Mesenchymal stem cell (in vitro differentiated cells and primary cell): ENCODE results near the gene SYNGR4.

Experiments used
- DNase-seq: peaks from one replicate; pipeline ENCODE4 v3.0.0-alpha.2; 2013
- H2AFZ ChIP-seq: one replicate; pipeline ENCODE4 v1.6.1; 2013; ENCODE audit warnings: low read depth, mild to moderate bottlenecking, control low read depth, inconsistent platforms, low read length, moderate library complexity
- H2AK5ac ChIP-seq: 2 replicates; pipeline ENCODE4 v1.6.1; 2013; ENCODE audit warnings: low read length, moderate library complexity, mild to moderate bottlenecking, inconsistent platforms; ENCODE audit not compliant: severe bottlenecking
- H2BK120ac ChIP-seq: one replicate; pipeline ENCODE4 v1.6.1; 2013; ENCODE audit warnings: low read depth, mild to moderate bottlenecking, inconsistent platforms, low read length, moderate library complexity
- H2BK12ac ChIP-seq, 2 experiments: one replicate each; pipeline ENCODE4 v1.6.1; 2013; ENCODE audit warnings: inconsistent platforms in 2 of 2, low read length in 2 of 2, mild to moderate bottlenecking in 2 of 2, moderate library complexity in 2 of 2, control low read depth in 1 of 2
- H2BK15ac ChIP-seq: one replicate; pipeline ENCODE4 v1.6.1; 2013; ENCODE audit warnings: mild to moderate bottlenecking, low read depth, inconsistent platforms; ENCODE audit not compliant: poor library complexity, severe bottlenecking
- H2BK5ac ChIP-seq: 2 replicates; pipeline ENCODE4 v1.6.1; 2013; ENCODE audit warnings: low read depth, mild to moderate bottlenecking, low read length, control low read depth, inconsistent platforms; ENCODE audit not compliant: poor library complexity, severe bottlenecking
- H3K14ac ChIP-seq, 2 experiments: one replicate each; pipeline ENCODE4 v1.6.1; 2013; ENCODE audit warnings: inconsistent platforms in 2 of 2, low read length in 2 of 2, control low read depth in 1 of 2, mild to moderate bottlenecking in 1 of 2, moderate library complexity in 1 of 2
- H3K18ac ChIP-seq, 2 experiments: one replicate each; pipeline ENCODE4 v1.6.1; 2013; ENCODE audit warnings: inconsistent platforms in 2 of 2, low read length in 2 of 2, control low read depth in 1 of 2, low read depth in 1 of 2, mild to moderate bottlenecking in 1 of 2
- H3K23ac ChIP-seq, 2 experiments: one replicate each; pipeline ENCODE4 v1.6.1; 2013; ENCODE audit warnings: inconsistent platforms in 2 of 2, low read length in 2 of 2, mild to moderate bottlenecking in 2 of 2, moderate library complexity in 2 of 2, control low read depth in 1 of 2
- H3K27ac ChIP-seq: 2 replicates; pipeline ENCODE4 v1.5.1; 2013; ENCODE audit warnings: mild to moderate bottlenecking, moderate library complexity, low read length, control low read depth, inconsistent platforms; ENCODE audit not compliant: poor library complexity, severe bottlenecking
- H3K27me3 ChIP-seq, 2 experiments: 2 replicates each; pipeline versions ENCODE4 v1.6.1 to v1.7.0; 2013; ENCODE audit warnings: low read length in 2 of 2, mild to moderate bottlenecking in 2 of 2, moderate library complexity in 2 of 2, control low read depth in 1 of 2, inconsistent platforms in 1 of 2; ENCODE audit not compliant: control insufficient read depth in 1 of 2, insufficient read depth in 1 of 2
- H3K36me3 ChIP-seq, 2 experiments: 2 replicates each; pipeline versions ENCODE4 v1.6.1 to v1.7.0; 2013; ENCODE audit warnings: low read length in 2 of 2, control low read depth in 1 of 2, inconsistent platforms in 1 of 2, low read depth in 1 of 2, mild to moderate bottlenecking in 1 of 2; ENCODE audit not compliant: insufficient read depth in 2 of 2, control insufficient read depth in 1 of 2
- H3K4ac ChIP-seq, 2 experiments: one replicate each; pipeline ENCODE4 v1.6.1; 2013; ENCODE audit warnings: inconsistent platforms in 2 of 2, low read length in 2 of 2, mild to moderate bottlenecking in 2 of 2, moderate library complexity in 2 of 2, control low read depth in 1 of 2, low read depth in 1 of 2
- H3K4me1 ChIP-seq: 2 replicates; pipeline ENCODE4 v1.6.1; 2013; ENCODE audit warnings: low read depth, low read length, control low read depth; ENCODE audit not compliant: control insufficient read depth, insufficient read depth
- H3K4me2 ChIP-seq: 2 replicates; pipeline ENCODE4 v1.6.1; 2013; ENCODE audit warnings: low read length, mild to moderate bottlenecking, inconsistent platforms; ENCODE audit not compliant: poor library complexity, severe bottlenecking
- H3K4me3 ChIP-seq, 2 experiments: 2 replicates each; pipeline versions ENCODE4 v1.5.1 to v1.7.0; 2013; ENCODE audit warnings: low read length in 2 of 2, mild to moderate bottlenecking in 2 of 2, control low read depth in 1 of 2, low read depth in 1 of 2; ENCODE audit not compliant: insufficient read depth in 1 of 2
- H3K79me1 ChIP-seq: replicated peaks from 2 replicates; pipeline ENCODE4 v1.6.1; 2013; ENCODE audit warnings: mild to moderate bottlenecking, control low read depth, low read length, inconsistent platforms; ENCODE audit not compliant: poor library complexity, severe bottlenecking
- H3K9ac ChIP-seq: 2 replicates; pipeline ENCODE4 v1.7.0; 2013; ENCODE audit warnings: mild to moderate bottlenecking, low read length, moderate library complexity
- H3K9me3 ChIP-seq: 2 replicates; pipeline ENCODE4 v1.7.0; 2013; ENCODE audit warnings: mild to moderate bottlenecking, low read length; ENCODE audit not compliant: control insufficient read depth
- H4K8ac ChIP-seq: one replicate; pipeline ENCODE4 v1.6.1; 2013; ENCODE audit warnings: inconsistent platforms, mild to moderate bottlenecking, low read length, moderate library complexity
- H4K91ac ChIP-seq: one replicate; pipeline ENCODE4 v1.6.1; 2013; ENCODE audit warnings: mild to moderate bottlenecking, low read length, inconsistent platforms
- WGBS: methylation state at CpG from one replicate; pipeline ENCODE4 v1.1.7; 2013; ENCODE audit warnings: mixed read lengths; 5-methylcytosine and 5-hydroxymethylcytosine counted together

The SYNGR4 gene

DNA sequence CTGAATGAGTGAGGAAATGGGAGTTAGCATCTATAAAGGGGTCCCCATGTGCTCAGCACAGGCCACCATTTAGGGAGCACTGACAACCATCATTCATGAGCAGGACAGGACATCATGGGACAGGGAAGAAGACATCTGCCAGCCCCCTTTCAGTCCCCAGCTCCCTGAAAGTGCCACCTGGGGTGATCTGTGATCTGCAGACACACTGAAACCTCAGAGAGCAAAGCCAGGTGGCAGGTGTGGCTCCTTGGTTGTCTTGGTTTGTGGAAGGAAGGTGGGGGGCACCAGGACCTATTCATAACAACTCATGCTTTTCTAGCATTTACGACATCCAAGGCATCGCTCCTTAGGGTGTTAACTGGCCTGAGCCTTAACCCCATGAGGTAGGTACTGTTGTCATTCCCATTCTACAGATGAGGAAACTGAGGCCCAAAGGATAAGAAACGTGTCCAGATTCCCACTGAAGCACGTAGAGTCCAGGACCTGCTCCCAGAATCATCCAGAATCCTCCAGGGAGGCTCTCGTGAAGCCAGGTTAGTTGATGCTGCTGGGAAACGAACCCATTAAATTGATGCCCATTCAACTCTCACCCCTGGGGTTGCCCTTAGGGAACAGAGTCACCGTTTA is 21.4 kb downstream of the SYNGR4 start:
- 95% methylated on average over 7 of the region's 7 CpGs for WGBS
- H3K36me3 ChIP-seq, result peaks cover 75 to 85% of the 10 kb centered on the region in 2 experiments
- no peak for DNase-seq
- H3K23ac ChIP-seq, result no peak overlapping the region
- no peak overlapping the region for H2BK120ac ChIP-seq
- H3K4me3 ChIP-seq, result no peak overlapping the region
- no peak overlapping the region for H2AK5ac ChIP-seq
- no peak overlapping the region for H2BK12ac ChIP-seq
- no peak overlapping the region for H2BK5ac ChIP-seq
- H4K8ac ChIP-seq, result no peak overlapping the region
- H3K14ac ChIP-seq, result no peak overlapping the region
- H2AFZ ChIP-seq, result no peak overlapping the region
- H3K9ac ChIP-seq, result peak overlapping the region; percentile 29
- H3K79me1 ChIP-seq, result peaks cover 35% of the 10 kb centered on the region
- H2BK15ac ChIP-seq, result no peak overlapping the region
- H3K4ac ChIP-seq, result no peak overlapping the region
- no peak overlapping the region for H4K91ac ChIP-seq
- H3K4me1 ChIP-seq, result peaks cover 5% of the 10 kb centered on the region
- H3K27ac ChIP-seq, result no peak overlapping the region
- H3K4me2 ChIP-seq, result no peak overlapping the region
- no peaks in the 10 kb centered on the region for H3K9me3 ChIP-seq
- no peaks in the 10 kb centered on the region for H3K27me3 ChIP-seq
- no peak overlapping the region for H3K18ac ChIP-seq

DNA sequence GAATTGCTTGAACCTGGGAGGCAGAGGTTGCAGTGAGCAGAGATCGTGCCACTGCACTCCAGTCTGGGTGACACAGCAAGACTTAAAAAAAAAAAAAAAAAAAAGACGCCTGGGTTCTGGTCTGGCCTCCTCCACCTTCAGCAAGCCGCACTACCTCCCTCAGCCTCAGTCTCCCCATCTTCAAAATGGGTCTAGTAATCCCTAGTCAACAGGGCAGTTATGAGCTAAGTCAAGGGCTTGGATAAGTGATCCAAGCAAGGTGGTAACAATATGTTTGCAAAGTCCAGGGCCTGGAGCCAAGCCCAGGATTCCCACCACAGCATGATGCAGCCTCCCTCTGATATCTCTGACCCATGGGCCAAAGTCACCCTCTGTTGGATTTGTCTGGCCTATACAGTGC is 22.8 kb downstream of the SYNGR4 start:
- WGBS, result 100% methylated on average over 1 of the region's 3 CpGs
- Histone ChIP-seq H3K14ac (no peak overlapping the region), H2BK5ac (no peak overlapping the region), H3K27me3 (no peaks in the 10 kb centered on the region), H3K4me2 (no peak overlapping the region), H2BK15ac (no peak overlapping the region), H3K18ac (no peak overlapping the region), H2AK5ac (no peak overlapping the region), H3K4me1 (peaks cover 7% of the 10 kb centered on the region), H2AFZ (no peak overlapping the region), H3K4ac (no peak overlapping the region), H2BK120ac (no peak overlapping the region), H3K36me3 (peaks cover 66 to 72% of the 10 kb centered on the region in 2 experiments), H2BK12ac (peak overlapping the region in 1 of 2 experiments; percentile 3), H3K4me3 (no peak overlapping the region), H3K9ac (no peak overlapping the region), H4K8ac (no peak overlapping the region), H3K27ac (no peak overlapping the region), H3K23ac (no peak overlapping the region), H4K91ac (no peak overlapping the region), H3K79me1 (peaks cover 31% of the 10 kb centered on the region), H3K9me3 (no peaks in the 10 kb centered on the region)
- DNase-seq, result no peak

DNA sequence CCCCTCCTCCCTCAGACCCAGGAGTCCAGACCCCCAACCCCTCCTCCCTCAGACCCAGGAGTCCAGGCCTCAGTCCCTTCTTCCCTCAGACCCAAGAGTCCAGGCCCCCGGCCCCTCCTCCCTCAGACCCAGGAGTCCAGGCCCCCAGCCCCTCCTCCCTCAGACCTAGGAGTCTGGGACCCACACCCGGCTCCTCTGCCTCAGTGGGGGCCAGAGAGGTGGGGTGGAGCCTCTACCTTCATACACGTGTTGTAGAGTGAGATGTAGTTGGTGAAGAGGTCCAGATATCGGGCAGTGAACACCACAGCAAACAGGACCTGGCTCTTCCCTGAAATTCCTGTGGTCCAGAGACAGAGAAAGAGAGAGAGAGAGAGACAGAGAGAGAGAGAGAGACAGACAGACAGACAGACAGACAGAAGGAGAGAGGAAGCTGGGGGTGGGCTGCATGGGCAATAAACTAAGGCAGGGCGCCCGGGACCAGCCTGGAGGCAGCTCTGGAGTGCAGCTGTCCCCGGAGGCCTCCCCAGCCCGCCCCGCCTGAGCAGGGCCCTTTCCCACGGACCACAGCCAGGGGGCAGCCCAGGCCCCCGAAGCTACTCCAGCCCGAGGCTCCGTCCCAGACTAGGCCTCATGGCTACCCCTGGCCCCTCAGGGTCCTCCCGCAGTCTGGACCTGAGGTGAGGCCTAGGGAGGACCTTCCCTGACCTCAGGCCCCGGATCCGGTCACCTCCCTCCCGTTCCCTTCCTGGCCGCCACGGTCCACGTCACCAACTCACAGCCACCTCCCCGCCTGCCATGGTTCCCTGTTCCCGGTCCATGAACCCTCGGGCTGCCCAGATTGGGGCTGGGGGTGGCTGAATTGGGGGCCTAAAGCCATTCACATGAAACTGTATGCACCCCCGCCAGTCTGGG is 26.3 kb downstream of the SYNGR4 start:
- Histone ChIP-seq H3K79me1 (peaks cover 14% of the 10 kb centered on the region), H3K14ac (peak overlapping the region; percentile 94 to 99), H3K27me3 (peaks cover 20 to 27% of the 10 kb centered on the region in 2 experiments), H2AFZ (no peak overlapping the region), H3K18ac (peak overlapping the region; percentile 97), H2BK15ac (peak overlapping the region; percentile 17), H2BK12ac (peak overlapping the region in 1 of 2 experiments; percentile 7), H3K4me1 (peaks cover 25% of the 10 kb centered on the region), H3K4ac (peak overlapping the region; percentile 96 to 98), H3K4me3 (peak overlapping the region; percentile 77 to 96), H3K4me2 (peak overlapping the region; percentile 77), H3K23ac (peak overlapping the region in 1 of 2 experiments; percentile 37), H2AK5ac (peak overlapping the region; percentile 85), H3K27ac (peak overlapping the region; percentile 90), H3K9me3 (no peaks in the 10 kb centered on the region), H2BK5ac (peak overlapping the region; percentile 91), H3K36me3 (peaks cover 33 to 40% of the 10 kb centered on the region in 2 experiments), H3K9ac (peak overlapping the region; percentile 99), H2BK120ac (peak overlapping the region; percentile 93), H4K8ac (peak overlapping the region; percentile 83), H4K91ac (peak overlapping the region; percentile 100)
- DNase-seq, result peak; percentile 73
- 2% methylated on average over 19 of the region's 24 CpGs for WGBS
